Stimulated activated CD8-positive, alpha-beta memory T cell treated with anti-CD3 and anti-CD28 coated beads, Interleukin-7, amount 100 ng/mL, for 48 hours (primary cell): ENCODE measurements around the gene CCDC117.
A peak's percentile ranks its signal among the peaks of the same experiment; 100 is the strongest.
"Not testable (repeated sequence)": the region's sequence is repeated elsewhere in the genome, so short reads cannot be mapped to it uniquely, and the experiment has no call there.

Experiments
- DNase-seq, 2 donors: peaks; one replicate each; pipeline ENCODE4 v3.0.0-alpha.2; 2020; ENCODE audit warnings: low read depth in 1 of 2; ENCODE audit errors: extremely low read depth in 1 of 2

Gene CCDC117

DNA sequence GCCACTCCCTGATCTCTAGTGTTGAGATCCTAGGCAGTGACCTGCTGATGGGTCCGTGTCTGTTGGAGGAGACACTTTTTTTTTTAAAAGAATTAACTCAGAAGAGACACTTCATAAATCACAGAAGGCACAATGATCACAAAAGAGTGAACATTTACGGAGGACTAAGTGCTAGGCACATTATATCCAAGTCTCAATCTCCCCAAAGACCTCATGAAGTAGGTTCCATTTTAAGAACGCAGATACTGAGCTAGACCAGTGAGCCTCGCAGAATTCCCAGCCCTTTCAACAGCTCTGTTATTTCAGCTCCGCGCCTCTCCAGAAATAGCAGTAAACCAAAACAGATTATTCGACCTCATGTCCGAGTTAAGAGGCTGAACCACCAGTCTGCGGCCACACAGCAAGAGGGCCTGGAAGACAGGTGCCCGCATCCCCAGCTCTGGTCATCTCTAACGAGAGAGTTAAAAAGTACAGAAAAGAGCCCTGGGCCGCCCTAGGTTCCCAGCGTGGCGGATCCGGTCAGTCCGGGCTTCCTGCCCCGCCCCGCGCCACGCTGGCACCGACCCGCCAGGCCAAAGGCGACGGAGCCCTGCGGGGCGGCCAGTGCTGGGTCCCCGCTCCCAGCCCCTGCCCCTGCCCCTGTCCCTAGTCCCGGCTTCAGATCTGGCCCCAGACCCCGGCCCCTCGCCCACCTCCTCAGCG is 27.3 kb downstream of the CCDC117 start:
- DNase-seq = no peak

DNA sequence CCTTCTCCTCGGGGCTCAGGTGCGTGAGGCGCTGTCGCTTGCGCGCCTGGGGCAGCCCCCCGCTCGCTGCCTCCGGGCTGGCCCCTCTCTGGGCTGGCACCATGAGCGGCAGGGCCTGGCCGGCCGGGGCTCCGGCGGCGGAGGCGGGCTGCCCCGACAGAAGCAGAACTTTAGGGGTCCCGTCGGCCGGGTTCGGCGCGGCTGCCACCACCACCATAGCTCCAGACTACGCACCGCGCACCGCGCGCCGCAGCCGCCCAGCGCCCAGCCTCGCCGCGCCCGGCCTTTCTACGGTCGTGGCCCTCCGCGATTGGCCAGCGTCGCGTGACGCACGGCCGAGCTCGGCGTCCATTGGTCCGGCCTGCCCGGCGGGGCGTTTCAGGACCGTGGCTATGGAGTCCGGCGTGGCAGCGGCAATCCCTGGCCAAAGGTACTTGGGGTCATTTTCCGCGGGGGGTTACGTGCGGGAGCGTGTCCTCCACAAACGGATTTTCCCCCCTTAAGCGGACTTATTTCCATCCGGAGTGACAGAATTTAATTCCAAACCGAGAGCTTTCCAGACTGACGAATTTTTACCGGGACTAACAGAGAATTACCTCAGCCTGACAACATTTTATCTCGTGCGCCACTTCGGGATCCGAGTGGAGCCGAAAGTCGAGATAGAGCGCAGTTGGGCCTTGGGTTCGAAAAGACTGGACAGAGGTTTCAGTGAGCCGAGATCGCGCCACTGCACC is 28.0 kb downstream of the CCDC117 start, which contains the start of gene XBP1:
XBP1 (minus strand) TSS at position 262 of the 734 bp plus-strand sequence.
- DNase-seq = peak; percentile 76 to 77

DNA sequence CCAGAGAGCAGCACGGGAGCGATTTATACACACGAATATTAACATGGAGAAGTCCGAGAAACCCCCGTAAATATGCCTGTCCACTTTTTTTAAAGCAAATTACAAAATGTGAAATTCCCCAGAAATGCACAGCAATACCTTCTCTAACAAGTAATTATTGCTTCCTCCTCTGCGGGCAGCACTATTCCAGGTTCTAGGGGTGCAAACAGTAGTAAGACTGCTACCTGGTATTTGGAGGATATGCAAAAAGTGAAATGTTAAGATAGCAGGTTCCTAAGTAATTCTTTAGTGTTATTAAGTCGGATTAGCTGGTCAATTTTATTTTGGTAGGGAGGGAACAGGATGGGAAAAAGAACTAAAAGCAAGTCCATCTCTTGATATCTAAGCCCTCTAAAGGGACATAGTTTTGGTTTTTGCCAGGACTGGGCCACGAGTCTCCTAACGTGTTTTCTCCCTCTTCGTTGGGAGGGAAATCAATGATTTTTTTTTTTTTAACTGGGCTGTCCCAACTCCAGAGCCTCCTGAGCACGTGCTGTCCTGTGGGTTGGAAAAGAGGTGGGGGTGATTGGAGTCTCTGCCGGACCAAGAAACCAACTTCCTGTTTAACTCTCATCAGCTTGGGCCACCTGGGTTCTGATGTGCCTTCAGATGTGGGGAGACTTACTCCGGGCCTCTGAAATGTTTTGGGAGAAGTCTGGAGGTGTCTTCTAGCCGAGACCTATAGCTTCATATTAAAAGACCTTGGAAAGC is 29.5 kb downstream of the CCDC117 start:
- no peak for DNase-seq

DNA sequence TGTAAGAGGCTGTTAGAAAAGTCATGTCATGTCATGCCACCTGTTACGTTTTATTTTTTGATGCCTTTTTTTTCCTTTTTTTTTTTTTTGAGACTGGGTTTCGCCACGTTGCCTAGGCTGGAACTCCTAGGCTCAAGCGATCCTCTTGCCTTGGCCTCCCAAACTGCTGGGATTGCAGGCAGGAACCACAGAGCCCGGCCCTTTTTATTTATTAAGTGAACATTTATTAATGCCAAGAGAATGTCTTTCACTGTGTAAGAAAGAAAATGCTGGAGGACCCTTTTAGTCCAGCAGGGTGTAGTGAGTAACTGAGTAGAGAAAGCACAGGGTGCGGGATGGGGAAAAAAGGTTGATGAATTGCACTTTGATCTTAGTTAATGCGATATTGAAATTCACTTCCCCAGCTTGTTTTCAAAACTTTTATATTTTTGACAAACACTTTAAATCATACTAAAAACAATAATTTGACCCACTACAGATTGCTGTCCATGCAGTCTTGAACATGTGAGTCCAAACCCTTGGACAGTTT is 30.2 kb downstream of the CCDC117 start:
- DNase-seq = no peak

DNA sequence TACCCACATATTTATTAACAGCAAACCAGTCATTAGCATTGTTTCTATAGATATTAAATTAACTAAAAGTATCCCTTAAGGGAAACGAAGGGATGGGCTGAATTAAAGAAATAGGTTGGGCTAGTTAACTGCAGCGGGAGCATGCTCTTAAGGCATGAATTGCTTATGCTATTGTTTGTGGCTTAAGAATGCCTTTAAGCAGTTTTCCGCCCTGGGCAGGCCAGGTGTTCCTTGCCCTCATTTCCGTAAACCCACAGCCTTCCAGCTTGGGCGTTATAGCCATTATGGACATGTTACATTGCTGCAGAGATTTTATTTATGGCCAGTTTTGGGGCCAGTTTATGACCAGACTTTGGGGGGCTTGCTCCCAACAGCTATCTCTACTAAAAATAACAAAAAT is 32.9 kb downstream of the CCDC117 start:
- not testable (repeated sequence) for DNase-seq

DNA sequence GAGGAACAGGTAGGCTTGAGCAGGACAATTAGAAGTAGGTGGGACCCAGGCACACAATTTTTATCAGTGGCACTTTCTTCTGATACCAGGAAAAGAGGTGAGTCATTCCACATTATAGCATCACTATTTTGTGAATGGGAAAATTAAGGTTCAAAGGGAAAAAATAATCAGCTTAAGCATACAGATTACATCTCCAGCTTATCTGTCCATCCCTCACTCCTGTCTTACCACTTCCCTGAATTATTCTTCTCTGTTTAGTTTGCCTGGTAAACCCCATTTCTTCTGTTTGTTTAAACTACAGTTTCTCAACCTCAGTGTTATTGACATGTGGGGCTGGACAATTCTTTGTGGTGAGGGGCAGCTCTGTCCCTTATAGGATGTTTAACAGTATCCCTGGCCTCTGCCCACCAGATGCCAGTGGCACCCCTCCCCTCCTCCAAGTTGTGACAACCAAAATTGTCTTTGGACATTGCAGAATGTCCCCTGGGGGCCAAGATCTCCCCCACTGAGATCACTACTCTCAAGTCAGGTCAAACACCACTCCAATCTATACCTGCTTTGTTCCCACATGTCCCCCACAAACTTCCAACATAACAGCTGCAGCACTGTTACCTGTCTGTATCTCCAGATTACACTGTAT is 36.3 kb downstream of the CCDC117 start:
- DNase-seq = no peak

DNA sequence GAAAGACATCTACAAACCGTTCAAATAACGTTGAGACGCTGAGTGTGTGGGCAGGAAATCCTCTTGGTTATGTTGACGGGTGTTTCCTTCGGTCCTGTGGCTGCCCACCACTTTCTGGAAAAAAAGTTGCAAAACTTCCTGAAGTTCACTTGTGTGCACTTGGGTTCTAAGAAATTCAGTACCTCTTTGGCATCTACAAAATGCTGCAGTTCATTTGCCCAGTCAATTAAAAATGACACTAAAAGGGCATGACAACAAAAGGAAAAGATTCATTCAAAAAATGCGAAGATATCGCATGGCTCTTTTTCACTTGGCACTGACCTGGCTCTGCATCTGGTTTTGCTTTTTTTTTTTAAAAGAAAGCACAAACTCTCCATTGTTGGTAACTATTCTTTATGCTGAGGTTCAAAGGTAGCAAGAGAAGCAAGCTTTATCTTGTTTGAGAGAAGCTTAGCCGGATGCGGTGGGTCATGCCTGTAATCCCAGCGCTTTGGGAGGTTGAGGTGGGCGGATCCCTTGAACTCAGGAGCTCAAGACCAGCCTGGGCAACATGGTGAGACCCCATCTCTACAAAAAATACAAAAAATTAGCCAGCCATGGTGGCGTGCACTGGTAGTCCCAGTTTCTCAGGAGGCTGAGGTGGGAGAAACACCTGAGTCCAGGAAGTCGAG is 38.5 kb downstream of the CCDC117 start:
- DNase-seq = no peak

DNA sequence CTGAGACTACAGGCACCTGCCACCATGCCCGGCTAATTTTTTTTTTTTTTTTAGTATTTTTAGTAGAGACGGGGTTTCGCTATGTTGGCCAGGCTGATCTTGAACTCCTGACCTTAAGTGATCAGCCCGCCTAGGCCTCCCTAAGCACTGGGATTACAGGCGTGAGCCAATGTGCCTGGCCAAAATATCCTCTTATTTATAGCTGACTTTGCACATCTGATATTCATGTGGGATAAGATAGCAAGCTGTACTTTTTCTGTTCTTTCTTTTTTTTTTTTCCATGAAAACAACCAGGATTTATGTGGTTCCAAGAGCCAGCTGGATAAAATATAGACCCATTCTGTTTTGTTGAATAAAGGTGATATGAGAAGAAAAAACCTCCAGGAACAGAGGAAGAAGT is 40.0 kb downstream of the CCDC117 start:
- no peak for DNase-seq

DNA sequence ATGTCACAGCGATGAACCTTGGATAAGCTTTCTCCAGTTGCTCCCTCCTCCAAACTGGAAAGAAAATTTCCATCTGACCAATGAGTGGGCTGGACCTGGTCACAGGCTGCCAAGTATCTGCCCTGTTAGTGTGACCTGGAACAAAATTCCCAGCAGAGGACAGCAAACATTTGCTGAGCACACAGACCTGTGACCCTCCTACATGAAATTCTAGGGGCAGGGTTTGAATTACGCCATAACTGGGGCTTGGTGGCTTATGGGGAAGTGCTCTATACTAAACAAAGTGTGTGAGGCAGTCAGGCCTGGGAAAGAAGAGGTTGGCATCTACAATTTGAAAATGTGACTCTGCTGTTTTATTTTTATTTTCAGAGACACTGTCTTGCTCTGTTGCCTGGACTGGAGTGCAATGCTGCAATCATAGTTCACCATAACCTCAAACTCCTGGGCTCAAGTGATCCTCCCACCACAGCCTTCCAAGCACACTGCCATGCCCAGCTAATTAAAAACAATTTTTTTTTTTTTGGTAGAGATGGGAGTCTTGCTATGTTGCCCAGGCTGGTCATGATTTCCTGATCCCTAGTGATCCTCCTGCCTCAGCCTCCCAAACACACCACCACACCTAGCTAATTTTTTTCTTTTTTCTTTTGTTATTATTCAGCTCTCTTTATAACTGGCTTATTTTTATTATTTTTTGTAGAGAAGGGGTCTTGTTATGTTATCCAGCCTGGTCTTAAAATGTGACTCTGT is 41.5 kb downstream of the CCDC117 start:
- no peak for DNase-seq

DNA sequence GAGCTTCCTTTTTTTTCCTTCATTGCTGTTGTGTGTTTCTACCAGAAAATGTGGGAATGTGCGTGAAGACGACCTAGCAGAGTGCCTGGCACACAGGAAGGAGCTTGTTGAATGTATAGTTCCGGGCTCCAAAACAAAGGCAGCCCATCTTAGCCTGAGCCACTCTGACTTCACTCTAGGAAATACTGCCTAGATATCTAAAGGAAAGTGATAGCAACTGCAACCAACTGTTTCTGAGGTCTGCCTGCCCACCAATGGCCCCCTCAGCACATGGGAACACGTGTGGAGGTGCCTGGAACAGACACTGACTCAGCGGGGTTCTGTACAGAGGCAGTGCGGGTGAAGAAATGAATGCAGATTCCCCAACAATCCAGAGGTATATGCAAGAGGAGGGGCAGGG is 42.6 kb downstream of the CCDC117 start:
- DNase-seq = no peak

DNA sequence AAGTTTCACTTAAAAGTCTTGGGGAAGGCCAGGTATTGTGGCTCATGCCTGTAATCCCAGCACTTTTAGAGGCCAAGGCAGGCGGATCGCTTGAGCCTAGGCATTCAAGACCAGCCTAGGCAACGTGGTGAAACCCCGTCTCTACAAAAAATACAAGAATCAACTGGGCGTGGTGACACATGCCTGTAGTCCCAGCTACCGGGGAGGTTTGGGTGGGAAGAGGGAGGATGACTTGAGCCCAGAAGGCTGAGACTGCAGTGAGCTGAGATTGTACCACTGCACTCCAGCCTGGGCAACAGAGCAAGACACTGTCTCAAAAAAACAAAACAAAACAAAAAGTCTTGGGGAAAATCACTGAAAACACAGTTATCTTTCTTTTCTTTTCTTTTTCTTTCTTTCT is 43.2 kb downstream of the CCDC117 start:
- DNase-seq = no peak

DNA sequence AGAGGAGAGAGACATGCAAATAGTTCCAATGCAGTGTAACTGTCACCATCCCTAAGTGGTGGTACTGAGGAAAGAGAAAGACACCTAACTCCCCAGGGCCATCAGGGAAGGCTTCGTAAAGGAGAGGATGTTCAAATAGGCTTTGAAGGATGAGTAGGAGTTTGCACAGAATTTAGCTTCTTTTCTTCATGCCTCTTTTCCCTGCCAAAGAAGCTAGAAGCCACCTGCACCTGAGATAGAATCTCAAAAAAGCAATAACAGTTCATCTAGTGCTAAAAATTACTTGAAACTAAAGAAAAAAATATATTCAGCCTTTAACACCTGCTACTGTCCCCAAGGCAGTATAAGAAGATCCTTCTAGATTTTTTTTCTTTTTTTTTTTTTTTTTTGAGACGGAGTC is 44.6 kb downstream of the CCDC117 start:
- DNase-seq = no peak

DNA sequence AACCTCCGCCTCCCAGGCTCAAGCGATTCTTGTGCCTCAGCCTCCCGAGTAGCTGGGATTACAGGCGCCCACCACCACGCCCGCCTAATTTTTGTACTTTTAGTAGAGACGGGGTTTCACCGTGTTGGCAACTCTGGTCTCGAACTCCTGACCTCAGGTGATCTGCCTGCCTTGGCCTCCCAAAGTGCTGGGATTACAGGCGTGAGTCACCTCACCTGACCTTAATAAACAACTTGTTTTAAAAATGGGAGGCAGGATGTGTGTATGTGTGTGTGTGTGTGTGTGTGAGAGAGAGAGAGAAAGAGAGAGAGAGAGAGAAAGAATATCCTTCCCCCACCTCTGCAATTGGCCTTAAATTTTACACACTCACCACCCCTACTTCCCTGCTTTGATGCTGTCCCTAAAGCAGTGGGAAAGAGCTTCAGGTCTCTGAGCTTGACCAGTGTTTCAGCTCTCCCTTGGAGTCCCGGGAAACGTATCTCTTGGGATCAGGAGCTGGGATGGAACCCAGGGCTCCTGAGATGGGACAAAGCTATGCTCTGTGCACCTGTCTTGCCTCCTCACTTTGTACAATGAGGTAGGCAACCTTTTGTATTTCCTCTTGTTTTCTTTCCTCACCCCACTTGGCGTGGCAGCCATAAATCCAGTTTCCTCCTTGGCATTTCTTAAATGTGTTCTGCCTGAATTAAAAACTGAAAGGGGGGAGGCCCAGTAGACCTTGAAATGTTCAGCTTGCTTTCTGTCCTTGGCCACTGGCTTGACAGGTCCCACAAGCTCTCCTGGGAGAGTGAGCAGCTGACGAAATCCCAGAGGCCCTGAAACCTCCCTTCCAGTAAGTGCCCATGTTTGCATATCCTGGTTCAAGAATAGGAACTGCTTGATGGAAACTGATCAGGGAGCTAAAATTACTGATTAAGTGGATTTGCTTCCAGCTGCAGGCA is 45.7 kb downstream of the CCDC117 start:
- DNase-seq = no peak

DNA sequence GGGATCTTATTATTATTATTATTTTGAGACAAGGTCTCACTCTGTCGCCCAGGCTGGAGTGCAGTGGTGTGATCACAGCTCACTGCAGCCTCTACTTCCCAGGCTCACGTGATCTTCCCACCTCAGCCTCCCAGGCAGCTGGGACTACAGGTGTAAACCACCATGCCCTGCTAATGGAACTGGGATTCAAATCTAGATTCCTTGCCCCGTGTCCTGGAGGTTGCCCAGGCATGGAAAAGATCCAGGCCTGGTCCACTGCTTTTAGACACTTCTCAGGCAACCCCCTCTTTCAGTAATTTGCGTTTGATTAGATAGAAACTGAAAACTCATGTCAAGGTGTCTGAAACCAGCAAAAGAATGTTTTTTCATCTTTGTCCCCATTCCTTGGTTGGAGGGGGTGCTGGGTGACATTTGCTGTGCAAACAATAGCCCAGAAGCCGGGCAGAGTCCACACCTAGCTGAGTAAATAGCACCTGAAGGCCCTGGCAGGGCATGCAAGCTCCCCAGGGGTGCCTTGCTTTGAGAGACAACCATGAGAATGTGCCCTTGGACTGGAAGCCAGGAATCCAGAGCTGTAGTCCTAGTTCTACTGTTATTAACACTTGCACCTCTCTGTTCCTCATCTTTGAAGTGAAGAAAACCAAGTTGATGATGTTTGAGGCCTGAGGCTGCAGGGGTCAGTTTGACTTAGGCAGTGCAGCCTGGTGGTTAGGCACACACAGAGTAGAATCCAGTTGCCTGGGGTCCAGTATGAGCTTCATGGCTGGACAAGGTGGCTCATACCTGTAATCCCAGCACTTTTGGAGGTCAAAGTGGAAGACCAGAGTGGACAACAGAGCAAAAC is 47.0 kb downstream of the CCDC117 start:
- no peak for DNase-seq

DNA sequence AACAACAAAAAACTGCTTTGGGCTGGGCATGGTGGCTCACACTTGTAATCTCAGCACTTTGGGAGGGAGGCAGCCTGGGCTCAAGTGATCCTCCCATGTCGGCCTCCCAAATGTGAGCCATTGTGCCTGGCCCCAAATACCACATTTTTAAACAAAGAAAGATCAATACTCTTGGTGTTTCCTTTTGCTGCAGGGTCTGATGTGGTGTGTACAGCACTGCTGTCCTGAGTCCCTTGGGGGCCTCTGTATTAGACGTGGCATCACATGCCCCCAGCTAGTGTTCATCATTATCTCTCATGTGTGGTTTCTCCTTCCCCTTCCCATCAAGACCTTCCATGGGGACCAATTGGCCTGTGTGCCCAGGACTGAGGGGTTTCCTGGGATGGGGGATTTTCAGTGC is 48.4 kb downstream of the CCDC117 start:
- DNase-seq = no peak

DNA sequence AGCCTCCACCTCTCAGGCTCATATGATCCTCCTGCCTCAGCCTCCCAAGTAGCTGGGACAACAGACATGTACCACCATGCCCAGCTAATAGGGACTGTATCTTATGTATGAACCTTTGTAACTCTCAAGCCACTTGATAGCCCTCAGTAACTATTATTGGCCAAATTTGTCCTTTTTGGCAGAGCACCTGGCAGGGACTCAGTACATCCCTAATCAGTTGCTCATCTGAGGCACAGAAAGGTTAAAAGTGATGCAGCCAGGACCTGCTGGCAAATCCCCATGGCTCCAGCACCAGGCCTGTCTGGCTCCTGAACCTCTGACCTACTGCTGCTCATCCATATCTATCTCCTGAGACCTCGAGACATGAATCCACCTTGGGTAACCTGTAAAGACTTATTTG is 49.0 kb downstream of the CCDC117 start:
- DNase-seq = no peak

DNA sequence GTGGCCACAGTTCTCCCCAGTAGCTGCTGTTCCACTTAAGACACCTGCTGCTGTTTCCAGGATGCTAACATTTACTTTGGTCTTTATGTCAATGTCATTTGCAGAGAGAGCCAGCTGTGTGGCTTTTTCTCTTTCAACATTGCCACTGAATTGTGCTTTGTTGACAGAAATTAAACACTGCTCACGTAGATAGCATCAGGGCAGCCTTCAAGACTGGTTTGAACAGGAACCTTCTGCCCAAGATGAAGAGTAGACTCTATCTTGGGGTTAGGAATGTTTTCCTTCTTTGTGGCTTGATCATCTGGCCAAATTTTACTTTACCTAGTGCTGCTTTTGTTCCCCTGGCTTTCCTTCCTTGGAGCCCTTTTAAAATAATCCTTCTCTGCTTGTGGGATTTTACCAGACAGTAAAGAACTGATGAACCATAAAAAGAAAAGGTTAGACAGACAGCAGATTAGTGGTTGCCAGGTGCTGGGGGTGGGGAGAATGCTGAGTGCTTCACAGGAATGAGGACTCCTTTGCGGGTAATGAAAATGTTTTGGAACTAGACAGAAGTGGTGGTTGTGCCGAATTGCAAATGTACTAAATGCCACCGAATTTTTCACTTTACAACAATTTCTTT is 50.5 kb downstream of the CCDC117 start:
- no peak for DNase-seq
